Kidney tubule cell (primary cell): Measurements from ENCODE around the gene GMDS.

Experiments used
- DNase-seq: peaks from one replicate; pipeline ENCODE4 v3.0.0-alpha.2; 2018; ENCODE audit warnings: low spot score

The GMDS gene

DNA sequence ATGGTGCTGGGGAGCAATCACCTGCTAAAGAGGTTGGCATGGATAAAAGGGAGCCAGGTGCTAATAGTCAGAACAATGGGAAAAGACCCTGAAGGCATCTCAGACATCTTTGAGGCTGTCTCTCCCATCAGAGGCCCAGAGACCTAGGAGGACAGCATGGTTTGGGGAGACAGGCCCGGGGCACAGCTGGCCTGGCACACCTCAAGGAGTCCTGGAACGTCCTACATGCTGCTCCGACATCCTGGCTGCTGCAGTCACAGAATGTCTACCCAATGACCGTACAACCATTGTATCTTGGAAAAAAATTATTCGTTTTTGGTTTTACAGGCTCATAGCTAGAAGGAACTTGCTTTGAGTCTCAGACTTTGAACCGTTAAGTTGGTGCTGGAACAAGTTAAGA is 4.4 kb downstream of the GMDS start:
- no peak for DNase-seq

- DNase-seq, result peak; percentile 17
These were observed 8.4 kb downstream of the GMDS start for GRCh38 chr6:2237001-2237400.

DNA sequence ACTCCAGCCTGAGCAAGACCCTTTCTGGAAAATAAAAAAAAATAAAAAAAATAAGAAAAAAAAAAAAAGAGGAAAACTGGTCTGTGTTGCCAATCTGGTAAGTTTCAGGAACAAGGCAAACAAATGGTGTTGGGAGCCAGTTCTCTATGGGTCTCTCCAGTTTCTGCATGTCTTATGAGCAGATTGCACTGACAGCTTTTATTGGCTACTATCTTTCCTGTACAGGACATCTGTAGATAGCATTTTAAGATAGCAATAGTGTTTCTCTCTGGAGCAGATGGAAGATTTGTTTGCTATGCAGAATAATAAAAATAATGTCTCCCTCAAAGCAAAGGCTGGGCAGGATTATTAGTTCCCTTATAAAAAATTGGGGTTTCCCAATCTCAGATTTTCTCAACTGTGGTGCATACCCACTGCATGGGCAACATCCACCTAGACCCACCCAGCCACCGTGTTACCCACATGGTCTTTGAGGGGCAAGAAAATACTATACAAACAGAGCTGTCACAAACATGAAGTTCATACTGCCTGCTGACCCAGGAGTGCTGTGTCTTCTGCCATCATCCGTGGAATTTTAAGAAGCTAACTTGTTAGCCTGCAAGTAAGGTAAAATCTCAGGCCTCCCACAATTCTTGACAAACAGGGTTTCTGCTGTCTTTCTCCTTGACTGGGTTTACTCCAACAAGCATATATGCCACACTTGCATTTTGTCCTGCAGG is 9.5 kb downstream of the GMDS start:
- DNase-seq, result no peak

- no peak for DNase-seq
These were observed 13.0 kb downstream of the GMDS start for GRCh38 chr6:2232445-2232844.

DNA sequence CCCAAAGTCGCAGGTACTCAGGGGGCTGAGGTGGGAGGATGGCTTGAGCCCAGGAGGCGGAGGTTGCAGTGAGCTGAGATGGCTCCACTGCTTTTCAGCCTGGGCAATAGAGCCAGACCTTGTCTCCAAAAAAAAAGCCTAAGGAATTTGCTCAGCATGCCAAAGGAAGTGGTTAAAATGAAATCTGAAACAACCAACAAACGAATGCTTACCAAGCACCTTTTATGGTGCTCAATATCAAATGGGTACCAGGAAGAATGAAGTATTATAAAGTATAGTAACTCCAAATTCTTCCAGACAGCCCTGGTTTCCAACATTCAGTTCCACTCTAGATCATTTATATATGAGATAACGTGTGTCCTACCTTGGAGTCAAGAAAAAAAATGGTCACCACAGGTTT is 14.0 kb downstream of the GMDS start:
- DNase-seq, result peak; percentile 48

- no peak for DNase-seq
These were observed 14.6 kb downstream of the GMDS start for GRCh38 chr6:2230659-2231277.

DNA sequence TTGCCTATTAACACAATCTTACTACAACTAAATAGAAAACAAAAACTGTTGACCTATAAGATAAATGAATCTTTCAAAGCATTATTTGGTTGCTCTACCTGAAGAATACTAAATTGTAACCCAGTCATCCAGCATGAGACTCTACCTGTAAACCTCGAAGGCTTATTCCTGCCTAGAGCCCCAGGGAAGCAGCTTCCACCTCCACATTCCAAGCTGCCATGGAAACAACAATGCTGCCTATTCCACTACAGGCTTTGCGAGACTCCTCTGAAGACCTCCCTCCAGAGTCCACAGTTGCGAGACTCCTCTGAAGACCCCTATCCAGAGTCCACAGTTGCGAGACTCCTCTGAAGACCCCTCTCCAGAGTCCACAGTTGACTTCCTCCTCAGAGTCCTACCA is 15.7 kb downstream of the GMDS start:
- DNase-seq, result no peak

DNA sequence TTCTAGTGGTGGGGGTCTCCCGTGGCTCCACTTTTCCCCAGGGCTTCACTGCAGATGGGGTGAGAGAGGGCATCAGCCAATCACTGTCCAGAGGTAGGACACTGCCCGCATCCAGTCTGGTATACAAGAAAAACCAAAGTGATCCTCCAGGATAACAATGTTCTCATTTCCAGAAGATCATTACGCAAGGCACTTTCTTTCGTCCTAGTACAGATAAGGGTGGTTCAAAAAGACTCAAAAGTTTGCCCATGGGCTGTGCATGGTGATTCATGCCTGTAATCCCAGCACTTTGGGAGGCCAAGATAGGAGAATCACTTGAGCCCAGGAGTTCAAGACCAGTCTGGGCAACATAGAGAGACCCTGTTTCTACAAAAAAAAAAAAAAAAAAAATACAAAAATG is 16.4 kb downstream of the GMDS start:
- DNase-seq, result no peak

DNA sequence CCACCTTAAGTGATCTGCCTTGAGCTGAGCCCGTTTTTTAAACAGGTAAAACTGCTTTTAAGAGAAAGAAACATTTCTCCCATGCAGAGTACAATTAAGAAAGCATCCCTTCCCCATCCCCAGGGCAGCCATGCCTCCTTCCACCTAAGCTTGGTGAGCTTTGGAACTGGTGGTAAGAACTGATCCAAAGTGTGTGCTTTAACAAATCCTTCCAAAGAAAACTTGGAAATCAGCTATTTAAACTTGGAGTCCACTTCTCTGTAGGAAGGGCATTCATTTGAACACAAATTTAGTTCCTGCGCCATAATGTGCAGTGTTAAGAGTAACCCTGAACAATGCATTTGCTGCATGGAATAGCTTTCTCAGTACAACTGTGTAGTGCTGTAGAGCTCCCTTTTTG is 17.0 kb downstream of the GMDS start:
- DNase-seq, result no peak

- no peak for DNase-seq
These were observed 18.6 kb downstream of the GMDS start for GRCh38 chr6:2226775-2227174.

- DNase-seq, result peak; percentile 40
These were observed 19.7 kb downstream of the GMDS start for GRCh38 chr6:2225422-2226392.

- DNase-seq, result no peak
These were observed 20.5 kb downstream of the GMDS start for GRCh38 chr6:2224847-2225382.

DNA sequence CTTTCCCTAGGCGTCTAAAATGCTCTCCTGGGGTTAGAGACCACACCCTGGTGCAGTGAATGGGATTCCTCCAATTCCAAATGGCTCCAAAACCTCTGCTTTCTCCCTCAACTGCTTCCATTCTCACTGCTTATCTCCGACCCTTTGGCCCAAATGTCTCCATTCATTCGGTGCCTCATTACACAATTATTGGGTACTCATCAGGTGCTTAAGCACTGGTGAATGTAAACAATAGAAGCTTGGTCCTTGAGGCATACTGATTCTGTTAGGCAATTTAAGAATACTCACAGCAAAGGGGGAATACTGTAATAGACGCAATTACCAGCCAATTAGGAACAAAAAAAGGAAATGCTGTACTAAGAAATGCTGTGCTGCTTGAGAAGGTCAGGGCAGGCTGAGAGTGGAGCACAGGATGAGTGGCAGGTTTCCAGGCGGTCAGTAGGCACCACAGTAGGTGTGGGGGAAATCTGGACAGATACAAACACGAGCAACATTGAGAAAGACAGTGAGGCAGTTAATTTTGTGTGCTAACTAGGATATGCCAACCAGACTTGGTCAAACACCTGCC is 23.0 kb downstream of the GMDS start:
- no peak for DNase-seq

GRCh38 chr6:2221726-2222274 is 23.6 kb downstream of the GMDS start:
- peak; percentile 35 for DNase-seq

GRCh38 chr6:2220154-2220553 is 25.3 kb downstream of the GMDS start:
- no peak for DNase-seq

DNA sequence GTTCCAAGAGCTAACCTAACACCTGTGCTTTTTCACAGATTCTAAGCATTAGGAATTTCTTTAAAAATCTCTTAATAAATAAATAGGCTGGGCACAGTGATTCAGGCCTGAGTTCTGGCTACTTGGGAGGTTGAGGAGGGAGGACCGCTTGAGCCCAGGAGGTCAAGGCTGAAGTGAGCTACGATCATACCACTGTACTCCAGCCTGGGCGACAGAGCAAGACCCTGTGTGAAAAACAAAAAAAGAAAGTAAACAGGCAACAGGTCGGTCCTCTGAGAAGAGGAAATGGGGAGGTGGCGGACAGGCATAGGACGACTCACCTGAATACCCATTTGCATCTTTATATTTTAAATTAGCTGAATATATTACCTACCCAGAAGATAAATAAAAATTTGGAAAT is 26.5 kb downstream of the GMDS start:
- no peak for DNase-seq

DNA sequence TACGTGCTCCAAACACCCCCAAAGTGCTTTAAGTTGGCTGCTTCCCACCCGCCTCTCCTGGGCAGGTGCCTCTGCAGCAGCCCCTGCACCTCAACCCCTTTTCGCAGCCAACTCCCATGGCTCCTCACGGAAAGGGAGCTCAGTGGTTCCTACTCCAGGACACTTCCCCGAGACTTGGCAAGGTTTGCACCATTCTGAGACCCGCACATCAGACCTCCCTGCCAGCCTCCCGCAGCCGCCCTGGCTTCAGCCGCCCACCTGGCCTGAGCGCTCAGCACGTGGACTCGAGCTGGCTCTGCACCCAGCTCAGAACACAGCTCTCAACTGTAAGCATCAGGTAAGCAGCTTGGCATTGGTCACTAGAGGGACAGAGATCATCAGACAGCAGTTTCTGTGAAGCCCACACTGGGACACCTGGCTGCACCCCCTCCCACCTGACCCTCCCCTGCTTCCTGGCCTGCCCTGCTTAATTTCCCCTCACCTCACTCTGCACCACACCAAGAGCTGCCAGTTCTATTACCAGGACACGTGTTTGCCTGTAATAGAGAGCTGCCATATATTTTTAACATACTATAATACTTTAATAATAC is 28.5 kb downstream of the GMDS start:
- DNase-seq, result no peak

DNA sequence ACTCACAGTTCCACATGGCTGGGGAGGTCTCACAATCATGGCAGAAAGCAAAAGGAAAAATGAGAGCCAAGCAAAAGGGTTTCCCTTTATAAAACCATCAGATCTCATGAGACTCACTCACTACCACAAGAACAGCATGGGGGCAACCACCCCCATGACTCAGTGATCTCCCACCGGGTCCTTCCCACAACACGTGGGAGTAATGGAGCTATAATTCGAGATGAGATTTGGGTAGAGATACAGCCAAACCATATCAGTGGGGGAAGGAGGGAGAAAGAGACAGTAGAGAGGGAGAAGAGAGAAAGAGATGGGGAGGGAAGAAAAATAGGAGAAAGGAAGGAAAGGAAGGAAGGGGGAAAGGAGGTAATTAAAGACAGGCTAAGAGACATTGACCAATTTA is 30.1 kb downstream of the GMDS start:
- no peak for DNase-seq

GRCh38 chr6:2213086-2213485 is 32.3 kb downstream of the GMDS start:
- DNase-seq, result no peak

GRCh38 chr6:2209226-2209809 is 36.1 kb downstream of the GMDS start:
- peak; percentile 68 for DNase-seq

DNA sequence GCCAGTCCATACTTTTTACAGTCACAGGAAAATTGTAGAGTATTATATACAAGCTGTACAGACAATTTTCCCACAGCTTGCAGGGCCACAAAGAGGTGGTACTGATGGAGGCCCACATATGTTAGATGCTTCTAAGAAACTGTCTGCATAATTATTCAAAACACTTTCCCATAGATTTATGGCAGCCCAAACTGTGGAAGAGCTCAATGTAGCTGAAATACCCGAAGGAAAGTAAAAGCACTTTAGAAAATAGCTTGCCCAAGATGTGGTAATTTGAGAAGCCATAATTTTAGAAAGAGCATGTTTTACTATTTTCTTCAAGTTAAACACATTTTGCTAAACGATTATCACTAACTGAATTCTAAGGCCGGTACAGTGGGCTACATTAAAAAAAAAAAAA is 36.9 kb downstream of the GMDS start:
- no peak for DNase-seq
